HG03025 (cell line): ENCODE data around the gene DUOX2.
"Not testable (repeated sequence)": the region's sequence is repeated elsewhere in the genome, so short reads cannot be mapped to it uniquely, and the experiment has no call there.

ENCODE experiments used
- ATAC-seq: cut with Tn5 transposase; IDR thresholded peaks from one replicate; pipeline ENCODE4 v1.9.1; 2021; ENCODE audit warnings: mild to moderate bottlenecking, moderate library complexity; ENCODE audit not compliant: unreplicated experiment, low FRiP score

DUOX2 gene

GRCh38 chr15:45077391-45077790, 36.6 kb downstream of the DUOX2 start:
- ATAC-seq: not testable (repeated sequence)

GRCh38 chr15:45075440-45076320, 38.3 kb downstream of the DUOX2 start:
- not testable (repeated sequence) for ATAC-seq

GRCh38 chr15:45073602-45074001, 40.4 kb downstream of the DUOX2 start:
- ATAC-seq: not testable (repeated sequence)

- not testable (repeated sequence) for ATAC-seq
These were observed 44.0 kb downstream of the DUOX2 start for GRCh38 chr15:45069942-45070360.

GRCh38 chr15:45064386-45064785, 49.6 kb downstream of the DUOX2 start:
- ATAC-seq: no peak

GRCh38 chr15:45062301-45062700, 51.7 kb downstream of the DUOX2 start:
- not testable (repeated sequence) for ATAC-seq

- ATAC-seq: not testable (repeated sequence)
These were observed 55.0 kb downstream of the DUOX2 start for GRCh38 chr15:45058690-45059675.

- ATAC-seq: not testable (repeated sequence)
These were observed 61.3 kb downstream of the DUOX2 start for GRCh38 chr15:45052676-45053075.

- no peak for ATAC-seq
These were observed 63.4 kb downstream of the DUOX2 start for GRCh38 chr15:45050587-45050986.

- peak; percentile 75 for ATAC-seq
These were observed 65.0 kb downstream of the DUOX2 start for GRCh38 chr15:45048794-45049631.

GRCh38 chr15:45048449-45048793, 65.6 kb downstream of the DUOX2 start:
- ATAC-seq: not testable (repeated sequence)

GRCh38 chr15:45044270-45044669, 69.7 kb downstream of the DUOX2 start:
- not testable (repeated sequence) for ATAC-seq

- not testable (repeated sequence) for ATAC-seq
These were observed 71.1 kb downstream of the DUOX2 start for GRCh38 chr15:45042859-45043258.
